ENCODE results near the gene ANXA4.

The ANXA4 gene

GRCh38 chr2:69781321-69782248 lies 39.7 kb downstream of the ANXA4 start:
- H3K27ac ChIP-seq: no peak overlapping the region
- in situ Hi-C loops (cut with HindIII; ENCODE audit: low pct_ligation_motif_present, low sequenced_read_pairs): no loop called here
- TF ChIP-seq, protein P1, sequence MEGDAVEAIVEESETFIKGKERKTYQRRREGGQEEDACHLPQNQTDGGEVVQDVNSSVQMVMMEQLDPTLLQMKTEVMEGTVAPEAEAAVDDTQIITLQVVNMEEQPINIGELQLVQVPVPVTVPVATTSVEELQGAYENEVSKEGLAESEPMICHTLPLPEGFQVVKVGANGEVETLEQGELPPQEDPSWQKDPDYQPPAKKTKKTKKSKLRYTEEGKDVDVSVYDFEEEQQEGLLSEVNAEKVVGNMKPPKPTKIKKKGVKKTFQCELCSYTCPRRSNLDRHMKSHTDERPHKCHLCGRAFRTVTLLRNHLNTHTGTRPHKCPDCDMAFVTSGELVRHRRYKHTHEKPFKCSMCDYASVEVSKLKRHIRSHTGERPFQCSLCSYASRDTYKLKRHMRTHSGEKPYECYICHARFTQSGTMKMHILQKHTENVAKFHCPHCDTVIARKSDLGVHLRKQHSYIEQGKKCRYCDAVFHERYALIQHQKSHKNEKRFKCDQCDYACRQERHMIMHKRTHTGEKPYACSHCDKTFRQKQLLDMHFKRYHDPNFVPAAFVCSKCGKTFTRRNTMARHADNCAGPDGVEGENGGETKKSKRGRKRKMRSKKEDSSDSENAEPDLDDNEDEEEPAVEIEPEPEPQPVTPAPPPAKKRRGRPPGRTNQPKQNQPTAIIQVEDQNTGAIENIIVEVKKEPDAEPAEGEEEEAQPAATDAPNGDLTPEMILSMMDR (IDR thresholded peaks at IDR 0.05; ENCODE audit: low read depth, low read length, missing control alignments): no peak
- no peaks in the 10 kb centered on the region for H3K36me3 ChIP-seq (replicated peaks)
- H3K4me3 ChIP-seq (ENCODE audit: low read depth, low read length): no peak overlapping the region
- no peak for DNase-seq
- H3K27me3 ChIP-seq (replicated peaks): no peaks in the 10 kb centered on the region

GRCh38 chr2:69784228-69784627 lies 42.3 kb downstream of the ANXA4 start:
- in situ Hi-C loops (cut with HindIII; ENCODE audit: low pct_ligation_motif_present, low sequenced_read_pairs): no loop called here
- H3K36me3 ChIP-seq (replicated peaks): peaks cover 6% of the 10 kb centered on the region
- TF ChIP-seq, protein P1 (IDR thresholded peaks at IDR 0.05; ENCODE audit: low read depth, low read length, missing control alignments): no peak

GRCh38 chr2:69785358-69785757 lies 43.4 kb downstream of the ANXA4 start:
- no peak overlapping the region for H3K4me3 ChIP-seq (ENCODE audit: low read depth, low read length)
- in situ Hi-C loops (cut with HindIII; ENCODE audit: low pct_ligation_motif_present, low sequenced_read_pairs): no loop called here
- H3K36me3 ChIP-seq (replicated peaks): peaks cover 6% of the 10 kb centered on the region
- H3K27me3 ChIP-seq (replicated peaks): no peaks in the 10 kb centered on the region
- no peak for DNase-seq
- TF ChIP-seq, protein P1 (IDR thresholded peaks at IDR 0.05; ENCODE audit: low read depth, low read length, missing control alignments): no peak
- H3K27ac ChIP-seq: no peak overlapping the region

More at GRCh38 chr2:69784228-69784627, 42.3 kb downstream of the ANXA4 start:
- Histone ChIP-seq H3K4me3 (ENCODE audit: low read depth, low read length) (no peak overlapping the region), H3K27me3 (replicated peaks) (no peaks in the 10 kb centered on the region), H3K27ac (no peak overlapping the region)
- DNase-seq: no peak

- Histone ChIP-seq H3K27ac (no peak overlapping the region), H3K4me3 (ENCODE audit: low read depth, low read length) (no peak overlapping the region), H3K27me3 (replicated peaks) (no peaks in the 10 kb centered on the region), H3K36me3 (replicated peaks) (peaks cover 6% of the 10 kb centered on the region)
- in situ Hi-C loops (cut with HindIII; ENCODE audit: low pct_ligation_motif_present, low sequenced_read_pairs): no loop called here
- TF ChIP-seq, protein P1 (IDR thresholded peaks at IDR 0.05; ENCODE audit: low read depth, low read length, missing control alignments): no peak
- no peak for DNase-seq
These were observed 44.2 kb downstream of the ANXA4 start for GRCh38 chr2:69786052-69786560.

GRCh38 chr2:69789175-69789721 lies 47.3 kb downstream of the ANXA4 start:
- peak; percentile 98 for DNase-seq
- H3K27ac ChIP-seq: peak overlapping the region; percentile 97
- TF ChIP-seq, protein P1 (IDR thresholded peaks at IDR 0.05; ENCODE audit: low read depth, low read length, missing control alignments): no peak
- no peak overlapping the region for H3K4me3 ChIP-seq (ENCODE audit: low read depth, low read length)
- in situ Hi-C loops (cut with HindIII; ENCODE audit: low pct_ligation_motif_present, low sequenced_read_pairs): no loop called here
- peaks cover 6% of the 10 kb centered on the region for H3K36me3 ChIP-seq (replicated peaks)
- H3K27me3 ChIP-seq (replicated peaks): no peaks in the 10 kb centered on the region

Measured in brain microvascular endothelial cell (primary cell).